Measurements from ENCODE around the gene TNFRSF11A. TPM values are rescaled to one million over a fixed set of nuclear protein-coding genes. Genes with fewer than 3 reads are reported as not detected.
A peak's percentile ranks its signal among the peaks of the same experiment; 100 is the strongest.

The TNFRSF11A gene
- total and polyA plus RNA-seq, 10 donors, result 0.29 to 11.8 (median 4.2) TPM

DNA sequence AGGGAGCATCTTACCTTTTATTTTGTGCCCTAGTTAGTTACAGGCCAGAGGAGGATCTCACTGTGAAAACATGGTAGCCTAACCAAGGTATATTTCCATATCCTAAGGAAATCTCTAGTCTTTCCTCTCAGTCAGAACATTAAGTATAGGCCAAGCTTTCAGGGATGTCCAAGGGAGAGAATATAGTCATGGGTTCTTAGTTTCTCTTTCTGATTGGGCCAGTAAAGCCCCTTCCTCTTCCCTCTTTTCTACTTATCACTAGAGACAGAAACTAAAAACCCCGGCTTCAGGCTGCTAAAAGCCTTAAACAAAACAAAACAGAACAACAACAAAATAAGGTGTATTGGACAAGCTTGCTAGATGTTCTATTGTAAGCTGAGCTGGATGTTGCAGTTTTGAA is 44.3 kb upstream of the TNFRSF11A start:
- H3K4me1 ChIP-seq, result peaks cover 0 to 8% (median 0%) of the 10 kb centered on the region in 6 donors
- H3K27ac ChIP-seq, result peak overlapping the region in 2 of 8 donors; percentile 27 to 47
- intact Hi-C loops (cut with DNase I; ENCODE audit: low total_unique reads), result no loop called here
- H3K27me3 ChIP-seq (replicated peaks in 1 of 7), result no peaks in the 10 kb centered on the region
- 55 to 81% (median 75%) methylated on average over 1 of the region's 1 CpG for WGBS, 5 donors
- H3K4me3 ChIP-seq, result no peak overlapping the region
- TF ChIP-seq POLR2A (IDR thresholded peaks at IDR 0.05) (no peak), POLR2AphosphoS5 (IDR thresholded peaks at IDR 0.05) (no peak)
- TF ChIP-seq, protein P1, sequence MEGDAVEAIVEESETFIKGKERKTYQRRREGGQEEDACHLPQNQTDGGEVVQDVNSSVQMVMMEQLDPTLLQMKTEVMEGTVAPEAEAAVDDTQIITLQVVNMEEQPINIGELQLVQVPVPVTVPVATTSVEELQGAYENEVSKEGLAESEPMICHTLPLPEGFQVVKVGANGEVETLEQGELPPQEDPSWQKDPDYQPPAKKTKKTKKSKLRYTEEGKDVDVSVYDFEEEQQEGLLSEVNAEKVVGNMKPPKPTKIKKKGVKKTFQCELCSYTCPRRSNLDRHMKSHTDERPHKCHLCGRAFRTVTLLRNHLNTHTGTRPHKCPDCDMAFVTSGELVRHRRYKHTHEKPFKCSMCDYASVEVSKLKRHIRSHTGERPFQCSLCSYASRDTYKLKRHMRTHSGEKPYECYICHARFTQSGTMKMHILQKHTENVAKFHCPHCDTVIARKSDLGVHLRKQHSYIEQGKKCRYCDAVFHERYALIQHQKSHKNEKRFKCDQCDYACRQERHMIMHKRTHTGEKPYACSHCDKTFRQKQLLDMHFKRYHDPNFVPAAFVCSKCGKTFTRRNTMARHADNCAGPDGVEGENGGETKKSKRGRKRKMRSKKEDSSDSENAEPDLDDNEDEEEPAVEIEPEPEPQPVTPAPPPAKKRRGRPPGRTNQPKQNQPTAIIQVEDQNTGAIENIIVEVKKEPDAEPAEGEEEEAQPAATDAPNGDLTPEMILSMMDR (IDR thresholded peaks at IDR 0.05 in 8 of 11, conservative IDR thresholded peaks at IDR 0.05 in 3 of 11), result no peak
- no peaks in the 10 kb centered on the region for H3K9me3 ChIP-seq
- H3K36me3 ChIP-seq, result peaks cover 0 to 96% (median 45%) of the 10 kb centered on the region in 6 donors
- DNase-seq, result no peak

DNA sequence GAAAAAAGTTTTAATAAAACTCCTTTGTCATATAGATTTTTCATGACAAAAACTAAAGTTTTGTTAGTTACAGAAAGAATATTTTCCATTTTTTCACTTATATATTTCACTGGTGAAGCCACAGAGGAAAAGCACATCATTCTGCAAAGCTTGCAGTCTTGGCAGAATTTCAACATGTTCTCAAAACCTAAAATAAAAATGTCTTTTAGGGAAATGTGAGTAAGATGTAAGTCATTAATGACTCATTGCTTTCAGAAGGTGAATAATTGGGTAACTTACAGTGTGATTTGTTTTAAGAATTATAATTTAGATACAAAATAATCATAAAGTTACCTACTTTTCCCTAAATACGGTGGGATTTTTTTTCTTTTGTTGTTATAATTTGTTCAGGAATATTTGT is 43.4 kb upstream of the TNFRSF11A start:
- intact Hi-C loops (cut with DNase I; ENCODE audit: low total_unique reads), result no loop called here
- peaks cover 0 to 97% (median 42%) of the 10 kb centered on the region in 6 donors for H3K36me3 ChIP-seq
- peak overlapping the region in 2 of 8 donors; percentile 27 to 47 for H3K27ac ChIP-seq
- 59 to 80% (median 75%) methylated on average over 1 of the region's 1 CpG for WGBS, 5 donors
- no peak for DNase-seq
- H3K27me3 ChIP-seq (replicated peaks in 1 of 7), result no peaks in the 10 kb centered on the region
- H3K9me3 ChIP-seq, result no peaks in the 10 kb centered on the region
- H3K4me1 ChIP-seq, result peaks cover 0 to 8% (median 0%) of the 10 kb centered on the region in 6 donors
- TF ChIP-seq, protein P1 (IDR thresholded peaks at IDR 0.05 in 8 of 11, conservative IDR thresholded peaks at IDR 0.05 in 3 of 11), result no peak
- TF ChIP-seq POLR2AphosphoS5 (IDR thresholded peaks at IDR 0.05), result no peak
- no peak overlapping the region for H3K4me3 ChIP-seq

DNA sequence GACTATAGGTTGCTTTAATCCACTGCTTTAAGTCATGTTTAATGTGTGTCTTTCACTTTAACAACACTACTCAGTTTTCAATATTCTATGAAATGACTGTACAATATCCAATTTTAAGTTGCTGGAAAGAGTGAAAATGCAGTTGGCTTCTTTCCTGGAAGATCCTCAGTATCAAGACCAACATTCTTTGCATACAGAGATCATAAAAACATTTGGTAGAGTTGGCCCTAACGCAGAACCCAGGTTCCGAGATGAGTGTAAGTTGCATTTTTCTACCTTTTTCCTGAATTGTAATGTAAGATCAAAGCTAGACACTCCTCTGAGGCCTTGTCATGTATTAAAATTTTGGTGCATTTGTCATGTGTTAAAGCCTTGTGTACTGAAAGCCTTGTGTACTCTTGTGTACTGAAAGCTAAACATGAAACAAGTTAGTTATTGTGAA is 42.9 kb upstream of the TNFRSF11A start:
- Histone ChIP-seq H3K27me3 (replicated peaks in 1 of 7) (no peaks in the 10 kb centered on the region), H3K9me3 (no peaks in the 10 kb centered on the region), H3K4me1 (peaks cover 0 to 8% (median 0%) of the 10 kb centered on the region in 6 donors), H3K36me3 (peaks cover 0 to 96% (median 40%) of the 10 kb centered on the region in 6 donors), H3K27ac (peak overlapping the region in 2 of 8 donors; percentile 10 to 27), H3K4me3 (no peak overlapping the region)
- no peak for DNase-seq
- intact Hi-C loops (cut with DNase I; ENCODE audit: low total_unique reads), result no loop called here
- TF ChIP-seq, protein P1 (IDR thresholded peaks at IDR 0.05 in 8 of 11, conservative IDR thresholded peaks at IDR 0.05 in 3 of 11), result no peak
- TF ChIP-seq POLR2A (IDR thresholded peaks at IDR 0.05) (no peak), POLR2AphosphoS5 (IDR thresholded peaks at IDR 0.05) (no peak)
- WGBS, 5 donors, result 85 to 93% (median 90%) methylated on average over 2 of the region's 2 CpGs

DNA sequence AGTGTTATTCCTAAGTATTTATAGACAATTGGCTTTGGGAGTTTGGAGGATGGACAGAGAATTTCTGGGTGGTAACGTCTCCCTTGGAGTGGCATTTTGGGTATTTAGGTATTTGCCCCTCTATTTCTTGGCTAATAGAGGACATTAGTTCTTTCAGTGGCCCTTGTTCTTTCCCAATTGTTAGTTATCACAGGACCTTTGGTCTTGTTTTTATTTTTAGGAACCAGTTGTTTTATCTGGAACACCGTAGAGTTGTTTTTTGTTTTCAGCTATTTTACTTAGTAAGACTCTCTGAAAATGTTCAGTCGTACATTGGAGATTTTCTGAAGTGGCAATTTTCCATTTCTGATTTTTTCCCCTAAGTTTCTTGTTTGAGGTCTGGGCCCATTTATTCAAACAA is 40.5 kb upstream of the TNFRSF11A start:
- Histone ChIP-seq H3K27ac (no peak overlapping the region), H3K9me3 (no peaks in the 10 kb centered on the region), H3K4me1 (peaks cover 0 to 31% (median 12%) of the 10 kb centered on the region in 6 donors), H3K4me3 (no peak overlapping the region), H3K36me3 (peaks cover 0 to 94% (median 34%) of the 10 kb centered on the region in 6 donors), H3K27me3 (replicated peaks in 1 of 7) (no peaks in the 10 kb centered on the region)
- TF ChIP-seq POLR2AphosphoS5 (IDR thresholded peaks at IDR 0.05) (no peak), POLR2A (IDR thresholded peaks at IDR 0.05) (no peak)
- TF ChIP-seq, protein P1 (IDR thresholded peaks at IDR 0.05 in 8 of 11, conservative IDR thresholded peaks at IDR 0.05 in 3 of 11), result no peak
- DNase-seq, result no peak
- 91 to 95% (median 94%) methylated on average over 3 of the region's 3 CpGs for WGBS, 5 donors
- intact Hi-C loops (cut with DNase I; ENCODE audit: low total_unique reads), result no loop called here

Data from spleen (tissue), 11 donors.